IMR-90 (cell line): ENCODE measurements around the gene COL4A1. TPM values are rescaled to one million over a fixed set of nuclear protein-coding genes. Genes with fewer than 3 reads are reported as not detected.

Experiments
- ATAC-seq: fragments of 200-7000 bp; cut with Tn5 transposase; 2 replicates; pipeline ENCODE4 v1.9.1; 2020; ENCODE audit warnings: low read depth, mild to moderate bottlenecking, moderate library complexity
- BruUV-seq: library from RNA; stranded (reverse); fragments of 400-500 nt; replicated peaks from 2 replicates; lab custom pipeline; 2021; lab: Mats Ljungman, UMichigan
- CTCF ChIA-PET: fragments of 300-600 bp; formaldehyde crosslinking; extraction: SDS; loops from one replicate; lab custom pipeline; 2021; ENCODE audit warnings: antibody characterized with exemption; lab: Yijun Ruan, JAX
- POLR2A ChIA-PET: fragments of 300-600 bp; sonication (Branson Sonifier 250); formaldehyde crosslinking; loops from one replicate; lab custom pipeline; 2022; ENCODE audit warnings: antibody characterized with exemption; ENCODE audit not compliant: unreplicated experiment; lab: Charles Lee
- DNase-seq: peaks from one replicate; pipeline ENCODE4 v3.0.0; 2013
- H2AFZ ChIP-seq: replicated peaks from 2 replicates; pipeline ENCODE3; 2013; ENCODE audit warnings: low read length, mild to moderate bottlenecking; ENCODE audit not compliant: poor library complexity
- H2AK5ac ChIP-seq: 2 replicates; pipeline ENCODE4 v1.6.1; 2013; ENCODE audit warnings: low read depth, low read length, inconsistent platforms
- H2AK9ac ChIP-seq: replicated peaks from 2 replicates; pipeline ENCODE3; 2013; ENCODE audit warnings: mild to moderate bottlenecking, low read depth, low read length, moderate library complexity; ENCODE audit not compliant: poor library complexity
- H2BK120ac ChIP-seq: 2 replicates; pipeline ENCODE4 v1.6.1; 2013; ENCODE audit warnings: low read depth, low read length, inconsistent platforms
- H2BK15ac ChIP-seq: 3 replicates; pipeline ENCODE4 v1.6.1; 2013; ENCODE audit warnings: low read depth, low read length, inconsistent platforms
- H2BK20ac ChIP-seq: 2 replicates; pipeline ENCODE4 v1.6.1; 2013; ENCODE audit warnings: low read depth, mild to moderate bottlenecking, inconsistent platforms, low read length, moderate library complexity
- H2BK5ac ChIP-seq: 2 replicates; pipeline ENCODE4 v1.6.1; 2013; ENCODE audit warnings: mild to moderate bottlenecking, low read depth, low read length, inconsistent platforms; ENCODE audit not compliant: poor library complexity, severe bottlenecking
- H3K14ac ChIP-seq: replicated peaks from 2 replicates; pipeline ENCODE4 v1.6.1; 2013; ENCODE audit warnings: low read depth, low read length, inconsistent platforms
- H3K18ac ChIP-seq: 2 replicates; pipeline ENCODE4 v1.6.1; 2013; ENCODE audit warnings: low read depth, low read length, control low read depth
- H3K23ac ChIP-seq: 2 replicates; pipeline ENCODE4 v1.6.1; 2013; ENCODE audit warnings: low read depth, low read length, inconsistent platforms
- H3K27ac ChIP-seq: 2 replicates; pipeline ENCODE4 v1.5.1; 2013; ENCODE audit warnings: mild to moderate bottlenecking, control low read depth, low read length; ENCODE audit not compliant: insufficient read depth
- H3K27me3 ChIP-seq: 2 replicates; pipeline ENCODE4 v1.6.1; 2013; ENCODE audit warnings: low read length; ENCODE audit not compliant: control insufficient read depth, insufficient read depth
- H3K36me3 ChIP-seq: 2 replicates; pipeline ENCODE4 v1.6.1; 2013; ENCODE audit warnings: low read length, mixed read lengths; ENCODE audit not compliant: control insufficient read depth, insufficient read depth
- H3K4ac ChIP-seq: 2 replicates; pipeline ENCODE4 v1.6.1; 2013; ENCODE audit warnings: low read depth, low read length, inconsistent platforms
- H3K4me1 ChIP-seq: 2 replicates; pipeline ENCODE4 v1.6.1; 2013; ENCODE audit warnings: low read length, mixed read lengths; ENCODE audit not compliant: control insufficient read depth, insufficient read depth
- H3K4me2 ChIP-seq: 2 replicates; pipeline ENCODE4 v1.6.1; 2013; ENCODE audit warnings: low read depth, mild to moderate bottlenecking, control low read depth, low read length, moderate library complexity
- H3K4me3 ChIP-seq: 2 replicates; pipeline ENCODE4 v1.5.1; 2013; ENCODE audit warnings: low read depth, mild to moderate bottlenecking, control low read depth, low read length, moderate library complexity; ENCODE audit not compliant: insufficient read depth
- H3K56ac ChIP-seq: 2 replicates; pipeline ENCODE4 v1.6.1; 2013; ENCODE audit warnings: low read length, inconsistent platforms; ENCODE audit not compliant: insufficient read depth; ENCODE audit errors: extremely low read depth
- H3K79me1 ChIP-seq, 2 experiments: 2 replicates each; pipeline ENCODE4 v1.6.1; 2013; ENCODE audit warnings: low read length in 2 of 2, inconsistent platforms in 1 of 2, low read depth in 1 of 2
- H3K9ac ChIP-seq: 2 replicates; pipeline ENCODE4 v1.6.1; 2013; ENCODE audit warnings: low read depth, low read length, control low read depth
- H3K9me1 ChIP-seq: 2 replicates; pipeline ENCODE4 v1.6.1; 2013; ENCODE audit warnings: low read length, inconsistent platforms; ENCODE audit not compliant: insufficient read depth
- H3K9me3 ChIP-seq: 2 replicates; pipeline ENCODE4 v1.6.1; 2013; ENCODE audit warnings: low read length; ENCODE audit not compliant: control insufficient read depth, insufficient read depth
- H4K20me1 ChIP-seq: 2 replicates; pipeline ENCODE4 v1.6.1; 2013; ENCODE audit warnings: low read length, inconsistent platforms; ENCODE audit not compliant: insufficient read depth
- H4K5ac ChIP-seq: 2 replicates; pipeline ENCODE4 v1.6.1; 2013; ENCODE audit warnings: mild to moderate bottlenecking, low read depth, low read length, control low read depth
- H4K8ac ChIP-seq, 2 experiments: 2 replicates each; pipeline ENCODE4 v1.6.1; 2013; ENCODE audit warnings: low read depth in 2 of 2, low read length in 2 of 2, control low read depth in 1 of 2, inconsistent platforms in 1 of 2
- H4K91ac ChIP-seq: 2 replicates; pipeline ENCODE4 v1.6.1; 2013; ENCODE audit warnings: low read depth, low read length, inconsistent platforms; ENCODE audit not compliant: insufficient read depth
- BHLHE40 ChIP-seq: fragments of 150-350 bp; IDR thresholded peaks from 2 replicates; pipeline ENCODE4 v1.6.1; 2016; ENCODE audit warnings: mild to moderate bottlenecking, low read depth, low read length
- CEBPB ChIP-seq: IDR thresholded peaks from 2 replicates; pipeline ENCODE4 v1.6.1; 2012; ENCODE audit warnings: low read depth, low read length, improper control_type of control experiment
- CHD1 ChIP-seq: IDR thresholded peaks from 2 replicates; pipeline ENCODE4 v1.6.1; 2012; ENCODE audit warnings: low read depth, low read length, improper control_type of control experiment
- FOS ChIP-seq: fragments of 150-350 bp; IDR thresholded peaks from 2 replicates; pipeline ENCODE4 v1.6.1; 2016; ENCODE audit warnings: low read depth, low read length
- MAFK ChIP-seq: IDR thresholded peaks from 2 replicates; pipeline ENCODE4 v1.6.1; 2012; ENCODE audit warnings: low read depth, low read length, improper control_type of control experiment
- MAZ ChIP-seq: IDR thresholded peaks from 2 replicates; pipeline ENCODE4 v1.6.1; 2012; ENCODE audit warnings: low read depth, mild to moderate bottlenecking, low read length, improper control_type of control experiment, moderate library complexity, borderline replicate concordance
- MXI1 ChIP-seq: IDR thresholded peaks from 2 replicates; pipeline ENCODE4 v1.6.1; 2012; ENCODE audit warnings: low read depth, mild to moderate bottlenecking, low read length, moderate library complexity, borderline replicate concordance
- NFE2L2 ChIP-seq: fragments of 150-350 bp; IDR thresholded peaks from 2 replicates; pipeline ENCODE4 v1.6.1; 2016; ENCODE audit warnings: low read depth, mild to moderate bottlenecking, low read length
- POLR2A ChIP-seq: IDR thresholded peaks from 2 replicates; pipeline ENCODE4 v1.6.1; 2012; ENCODE audit warnings: mild to moderate bottlenecking, low read depth, low read length
- RAD21 ChIP-seq: IDR thresholded peaks from 2 replicates; pipeline ENCODE4 v1.6.1; 2012; ENCODE audit warnings: low read length, improper control_type of control experiment
- RCOR1 ChIP-seq: IDR thresholded peaks from 2 replicates; pipeline ENCODE4 v1.6.1; 2012; ENCODE audit warnings: mild to moderate bottlenecking, low read length, improper control_type of control experiment; ENCODE audit not compliant: insufficient replicate concordance
- RFX5 ChIP-seq: IDR thresholded peaks from 2 replicates; pipeline ENCODE4 v1.8.0; 2012; ENCODE audit warnings: low read depth, mild to moderate bottlenecking, low read length, moderate library complexity
- SMC3 ChIP-seq: fragments of 150-350 bp; IDR thresholded peaks from 2 replicates; pipeline ENCODE4 v1.6.1; 2016; ENCODE audit warnings: low read depth, mild to moderate bottlenecking, antibody characterized with exemption, low read length, moderate library complexity
- WGBS, 2 experiments: methylation state at CpG; one replicate each; pipeline versions ENCODE4 v1.1.5 to v1.1.7; 2013; ENCODE audit warnings: missing lambda C conversion rate in 2 of 2; ENCODE audit not compliant: insufficient read length in 1 of 2; ENCODE audit errors: extremely low coverage in 2 of 2; 5-methylcytosine and 5-hydroxymethylcytosine counted together
- dilution Hi-C: fragments of 300-500 bp; cut with HindIII; formaldehyde crosslinking; loops from one replicate; pipeline ENCODE4 v1.14.3; 2018; ENCODE audit warnings: low sequenced_read_pairs; ENCODE audit not compliant: unreplicated experiment
- in situ Hi-C: fragments of 300-500 bp; cut with MboI; formaldehyde crosslinking; loops from 3 replicates; pipeline ENCODE4 v1.14.3; 2019; ENCODE audit warnings: low sequenced_read_pairs, inconsistent platforms, mixed read lengths
- intact Hi-C: fragments of 100-400 bp; cut with micrococcal nuclease; formaldehyde crosslinking; loops from 2 replicates; pipeline ENCODE4 v1.10.0; 2022
- polyA plus RNA-seq, 3 experiments: library from polyadenylated mRNA; depleted of rRNA; stranded (reverse); fragments of >200 nt; gene quantifications; 2 replicates each; pipeline ENCODE4 v1.2.3, GENCODE V29; 2012; ENCODE audit warnings: low replicate concordance in 1 of 3
- total RNA-seq: library from RNA; depleted of rRNA; stranded (reverse); fragments of >200 nt; gene quantifications from 2 replicates; pipeline ENCODE4 v1.2.3, GENCODE V29; 2012
- TF ChIP-seq, protein P1 (sequence below): fragments of 150-350 bp; IDR thresholded peaks from 2 replicates; pipeline ENCODE4 v1.6.1; 2016; ENCODE audit warnings: low read depth, mild to moderate bottlenecking, low read length, moderate library complexity, borderline replicate concordance
- TF ChIP-seq, protein P2 (sequence below): fragments of 150-350 bp; IDR thresholded peaks from 2 replicates; pipeline ENCODE4 v1.6.1; 2017; ENCODE audit warnings: mild to moderate bottlenecking, antibody characterized with exemption, low read length, low read depth
- TF ChIP-seq, protein P3 (sequence below): conservative IDR thresholded peaks from 2 replicates; pipeline ENCODE4 v1.5.1; 2012; ENCODE audit warnings: mild to moderate bottlenecking, low read depth, low read length, improper control_type of control experiment

The COL4A1 gene
- total and polyA plus RNA-seq, 2 of the 4 experiments (the other 2 are of a cell fraction), result 230 to 337 TPM

DNA sequence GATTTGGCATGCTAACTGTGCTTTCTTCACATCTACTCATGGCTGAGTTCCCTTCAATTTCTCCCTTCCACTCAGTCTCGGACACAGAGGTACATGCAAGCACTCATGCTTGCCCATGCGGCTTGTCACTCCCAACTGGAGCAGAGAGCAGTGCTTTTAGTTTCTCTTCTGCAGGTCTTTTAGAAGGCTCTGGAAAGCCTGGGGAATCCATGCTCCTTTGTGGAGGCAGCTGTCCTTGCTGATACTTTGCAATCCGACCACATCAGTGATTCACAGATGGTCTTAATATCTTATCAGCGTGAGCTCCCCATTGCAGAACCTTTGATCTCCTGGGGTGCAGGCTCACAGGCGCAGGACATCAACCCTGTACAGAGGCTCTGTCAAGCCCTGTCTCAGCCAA, 203.9 kb downstream of the COL4A1 start:
- Histone ChIP-seq H3K56ac (no peak overlapping the region), H3K9me1 (no peaks in the 10 kb centered on the region; the same call in 1 of the 2 replicates), H2AFZ (no peak overlapping the region), H3K18ac (no peak overlapping the region), H3K9ac (no peak overlapping the region), H2BK120ac (no peak overlapping the region), H3K4me1 (peaks cover 5% of the 10 kb centered on the region; the same call in 1 of the 2 replicates), H4K5ac (no peak overlapping the region), H3K36me3 (no peaks in the 10 kb centered on the region), H3K27ac (no peak overlapping the region), H3K4me2 (no peak overlapping the region), H3K14ac (no peak overlapping the region), H2AK5ac (0 out of 2 replicates have a peak overlapping the region, but pooled peaks have one; percentile 19), H3K9me3 (peaks cover 7% of the 10 kb centered on the region), H2BK20ac (no peak overlapping the region), H3K4ac (no peak overlapping the region), H3K27me3 (no peaks in the 10 kb centered on the region), H3K23ac (no peak overlapping the region), H2BK15ac (no peak overlapping the region), H3K79me1 (no peaks in the 10 kb centered on the region), H2BK5ac (no peak overlapping the region), H4K8ac (no peak overlapping the region), H3K4me3 (no peak overlapping the region), H2AK9ac (no peak overlapping the region), H4K20me1 (no peaks in the 10 kb centered on the region), H4K91ac (no peak overlapping the region)
- ATAC-seq, result no peak
- TF ChIP-seq CEBPB, result no peak
- no peak for TF ChIP-seq RAD21
- TF ChIP-seq NFE2L2, result no peak
- TF ChIP-seq SMC3, result no peak
- no peak for TF ChIP-seq MXI1
- TF ChIP-seq CHD1, result no peak
- TF ChIP-seq, protein P1, sequence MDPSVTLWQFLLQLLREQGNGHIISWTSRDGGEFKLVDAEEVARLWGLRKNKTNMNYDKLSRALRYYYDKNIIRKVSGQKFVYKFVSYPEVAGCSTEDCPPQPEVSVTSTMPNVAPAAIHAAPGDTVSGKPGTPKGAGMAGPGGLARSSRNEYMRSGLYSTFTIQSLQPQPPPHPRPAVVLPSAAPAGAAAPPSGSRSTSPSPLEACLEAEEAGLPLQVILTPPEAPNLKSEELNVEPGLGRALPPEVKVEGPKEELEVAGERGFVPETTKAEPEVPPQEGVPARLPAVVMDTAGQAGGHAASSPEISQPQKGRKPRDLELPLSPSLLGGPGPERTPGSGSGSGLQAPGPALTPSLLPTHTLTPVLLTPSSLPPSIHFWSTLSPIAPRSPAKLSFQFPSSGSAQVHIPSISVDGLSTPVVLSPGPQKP, result no peak
- no peak for TF ChIP-seq MAZ
- no peak for TF ChIP-seq POLR2A
- no peak for TF ChIP-seq RCOR1
- TF ChIP-seq MAFK, result no peak
- no peak for TF ChIP-seq BHLHE40
- TF ChIP-seq RFX5, result no peak
- TF ChIP-seq, protein P2, sequence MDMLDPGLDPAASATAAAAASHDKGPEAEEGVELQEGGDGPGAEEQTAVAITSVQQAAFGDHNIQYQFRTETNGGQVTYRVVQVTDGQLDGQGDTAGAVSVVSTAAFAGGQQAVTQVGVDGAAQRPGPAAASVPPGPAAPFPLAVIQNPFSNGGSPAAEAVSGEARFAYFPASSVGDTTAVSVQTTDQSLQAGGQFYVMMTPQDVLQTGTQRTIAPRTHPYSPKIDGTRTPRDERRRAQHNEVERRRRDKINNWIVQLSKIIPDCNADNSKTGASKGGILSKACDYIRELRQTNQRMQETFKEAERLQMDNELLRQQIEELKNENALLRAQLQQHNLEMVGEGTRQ, result no peak
- no peak for TF ChIP-seq FOS
- TF ChIP-seq, protein P3, sequence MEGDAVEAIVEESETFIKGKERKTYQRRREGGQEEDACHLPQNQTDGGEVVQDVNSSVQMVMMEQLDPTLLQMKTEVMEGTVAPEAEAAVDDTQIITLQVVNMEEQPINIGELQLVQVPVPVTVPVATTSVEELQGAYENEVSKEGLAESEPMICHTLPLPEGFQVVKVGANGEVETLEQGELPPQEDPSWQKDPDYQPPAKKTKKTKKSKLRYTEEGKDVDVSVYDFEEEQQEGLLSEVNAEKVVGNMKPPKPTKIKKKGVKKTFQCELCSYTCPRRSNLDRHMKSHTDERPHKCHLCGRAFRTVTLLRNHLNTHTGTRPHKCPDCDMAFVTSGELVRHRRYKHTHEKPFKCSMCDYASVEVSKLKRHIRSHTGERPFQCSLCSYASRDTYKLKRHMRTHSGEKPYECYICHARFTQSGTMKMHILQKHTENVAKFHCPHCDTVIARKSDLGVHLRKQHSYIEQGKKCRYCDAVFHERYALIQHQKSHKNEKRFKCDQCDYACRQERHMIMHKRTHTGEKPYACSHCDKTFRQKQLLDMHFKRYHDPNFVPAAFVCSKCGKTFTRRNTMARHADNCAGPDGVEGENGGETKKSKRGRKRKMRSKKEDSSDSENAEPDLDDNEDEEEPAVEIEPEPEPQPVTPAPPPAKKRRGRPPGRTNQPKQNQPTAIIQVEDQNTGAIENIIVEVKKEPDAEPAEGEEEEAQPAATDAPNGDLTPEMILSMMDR, result no peak
- no TSS peak for BruUV-seq
- ChIA-PET CTCF (interaction anchor here (0.9 kb wide), 1 partner anchor 234 kb away, joined by 7 read pairs; no protein-coding TSS in a partner anchor), POLR2A (interaction anchor here (0.5 kb wide), 1 partner anchor 147 kb away, joined by 11 read pairs; no protein-coding TSS in a partner anchor)
- WGBS, 2 experiments, result 83% methylated on average over 4 of the region's 5 CpGs; no CpG with 5 or more reads in 1 of the 2 experiments
- in situ Hi-C loops (loop anchor here (25.0 kb wide), 1 partner anchor 741 kb away; no protein-coding TSS in a partner anchor), dilution Hi-C loops (loop anchor here (25.0 kb wide), 1 partner anchor 316 kb away; the partner anchor contains the start of gene IRS2), intact Hi-C loops (loop anchor here (2.0 kb wide), 1 partner anchor 228 kb away; no protein-coding TSS in a partner anchor)
- no peak for DNase-seq
